HG02798 (cell line): ENCODE measurements around the gene ADGRV1.
"Not testable (repeated sequence)": the region's sequence is repeated elsewhere in the genome, so short reads cannot be mapped to it uniquely, and the experiment has no call there.

Source experiments
- ATAC-seq: cut with Tn5 transposase; IDR thresholded peaks from one replicate; pipeline ENCODE4 v1.9.1; 2021; ENCODE audit warnings: mild to moderate bottlenecking; ENCODE audit not compliant: unreplicated experiment, poor library complexity

The ADGRV1 gene

DNA sequence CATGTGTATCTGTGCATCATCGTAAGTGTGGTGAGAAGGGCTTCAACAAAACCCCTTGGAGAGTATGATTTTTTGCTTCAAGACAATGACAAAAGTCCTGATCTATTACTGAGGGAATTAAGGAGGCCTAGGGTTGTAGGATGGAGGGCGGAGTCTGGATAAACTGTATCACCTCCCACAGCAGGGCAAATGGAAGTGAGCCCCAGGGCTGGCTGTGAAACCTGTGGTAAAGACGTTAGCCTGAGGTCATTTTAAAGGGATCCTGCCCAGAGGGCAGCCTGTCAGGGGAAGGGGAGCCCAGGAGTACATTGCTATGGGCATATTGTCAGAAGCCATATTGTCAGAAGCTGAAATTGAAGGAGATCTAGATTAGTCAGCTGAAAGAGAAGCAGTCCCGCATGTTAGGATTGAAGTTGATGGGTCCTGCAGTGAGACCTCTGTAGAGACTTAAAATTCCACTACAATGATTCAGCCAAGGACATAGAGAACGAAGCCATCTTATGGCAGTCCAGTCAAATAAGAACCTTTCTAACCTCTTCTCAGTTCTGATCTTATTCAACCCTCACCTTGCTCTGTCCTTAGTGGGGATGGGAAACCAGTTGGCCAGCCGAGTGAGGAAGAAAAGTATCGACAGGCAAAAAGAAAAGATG, 26.9 kb downstream of the ADGRV1 start:
- ATAC-seq, result no peak

DNA sequence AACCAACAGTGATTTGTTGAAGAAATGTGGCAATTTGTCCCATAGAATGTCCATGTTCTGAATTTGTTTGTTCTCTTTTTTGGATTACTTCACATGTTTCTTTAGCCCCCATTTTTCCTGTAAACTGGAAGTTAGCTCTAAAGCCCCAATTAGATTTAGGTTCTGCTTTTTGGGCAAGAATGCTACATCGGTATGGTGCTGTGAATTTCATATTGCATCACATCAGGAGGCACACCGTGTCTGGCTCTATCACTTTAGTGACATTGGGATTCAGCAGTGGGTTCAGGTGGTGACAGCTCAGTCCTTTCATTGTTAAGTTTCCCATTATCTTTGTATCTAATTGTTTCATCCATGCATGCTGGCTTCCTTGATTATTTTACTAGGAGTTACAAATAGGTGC, 27.9 kb downstream of the ADGRV1 start:
- no peak for ATAC-seq

DNA sequence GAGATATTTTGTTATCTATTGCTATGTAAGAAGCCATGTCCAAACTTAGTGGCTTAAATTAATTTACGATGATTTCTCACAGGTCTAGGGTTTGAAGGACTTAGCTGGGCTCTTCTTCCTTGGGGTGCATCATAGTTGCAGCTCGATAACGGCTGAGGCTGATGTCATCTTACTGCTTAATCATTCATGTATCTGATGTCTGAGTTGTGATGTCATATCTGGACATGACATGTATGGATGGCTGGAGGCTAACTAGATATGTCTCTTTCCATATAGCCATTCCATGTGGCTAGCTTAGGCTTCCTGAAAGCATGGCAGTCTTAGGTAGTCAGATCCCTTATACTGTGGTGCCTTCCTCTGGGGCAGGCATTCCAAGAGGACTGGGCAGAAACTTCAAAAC, 31.6 kb downstream of the ADGRV1 start:
- no peak for ATAC-seq

DNA sequence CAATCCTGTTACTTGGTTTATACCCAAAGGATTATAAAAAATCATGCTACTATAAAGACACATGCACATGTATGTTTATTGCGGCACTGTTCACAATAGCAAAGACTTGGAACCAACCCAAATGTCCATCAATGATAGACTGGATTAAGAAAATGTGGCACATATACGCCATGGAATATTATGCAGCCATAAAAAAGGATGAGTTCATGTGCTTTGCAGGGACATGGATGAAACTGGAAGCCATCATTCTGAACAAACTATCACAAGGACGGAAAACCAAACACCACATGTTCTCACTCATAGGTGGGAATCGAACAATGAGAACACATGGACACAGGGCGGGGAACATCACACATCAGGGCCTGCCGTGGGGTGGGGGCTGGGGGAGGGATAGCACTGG, 34.5 kb downstream of the ADGRV1 start:
- ATAC-seq, result not testable (repeated sequence)

DNA sequence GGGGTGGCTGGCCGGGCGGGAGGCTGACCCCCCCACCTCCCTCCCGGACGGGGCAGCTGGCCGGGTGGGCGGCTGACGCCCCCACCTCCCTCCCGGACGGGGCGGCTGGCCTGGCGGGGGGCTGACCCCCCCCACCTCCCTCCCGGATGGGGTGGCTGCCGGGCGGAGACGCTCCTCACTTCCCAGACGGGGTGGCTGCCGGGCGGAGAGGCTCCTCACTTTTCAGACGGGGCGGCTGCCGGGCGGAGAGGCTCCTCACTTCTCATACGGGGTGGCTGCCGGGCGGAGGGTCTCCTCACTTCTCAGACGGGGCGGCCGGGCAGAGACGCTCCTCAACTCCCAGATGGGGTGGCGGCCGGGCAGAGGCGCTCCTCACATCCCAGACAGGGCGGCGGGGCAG, 37.2 kb downstream of the ADGRV1 start:
- ATAC-seq, result not testable (repeated sequence)

DNA sequence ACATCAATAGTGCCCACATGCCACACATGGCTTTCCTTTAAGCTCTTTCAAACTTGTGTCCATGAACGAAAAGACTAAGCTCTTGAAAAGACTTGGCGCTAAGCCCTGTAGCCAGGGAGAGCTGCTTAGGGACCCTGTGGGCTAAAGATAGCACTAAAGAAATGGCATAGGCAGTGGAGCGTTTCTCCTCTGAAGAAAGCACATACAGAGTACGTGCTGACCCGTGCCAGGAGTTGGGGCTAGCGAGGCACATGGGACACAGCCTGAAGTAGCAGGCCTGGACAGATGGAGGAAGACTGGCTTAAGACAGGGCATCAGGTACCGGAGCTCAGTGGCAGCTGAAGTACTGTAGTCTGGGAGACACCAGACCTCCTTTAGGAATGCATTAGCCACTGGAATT, 39.7 kb downstream of the ADGRV1 start:
- ATAC-seq, result no peak

DNA sequence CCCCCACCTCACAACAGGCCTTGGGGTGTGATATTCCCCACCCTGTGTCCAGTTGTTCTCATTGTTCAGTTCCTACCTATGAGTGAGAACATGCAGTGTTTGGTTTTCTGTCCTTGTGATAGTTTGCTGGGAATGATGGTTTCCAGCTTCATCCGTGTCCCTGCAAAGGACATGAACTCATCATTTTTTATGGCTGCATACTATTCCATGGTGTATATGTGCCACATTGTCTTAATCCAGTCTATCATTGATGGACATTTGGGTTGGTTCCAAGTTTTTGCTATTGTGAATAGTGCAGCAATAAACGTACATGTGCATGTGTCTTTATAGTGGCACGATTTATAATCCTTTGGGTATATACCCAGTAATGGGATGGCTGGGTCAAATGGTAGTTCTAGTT, 41.7 kb downstream of the ADGRV1 start:
- ATAC-seq, result not testable (repeated sequence)

DNA sequence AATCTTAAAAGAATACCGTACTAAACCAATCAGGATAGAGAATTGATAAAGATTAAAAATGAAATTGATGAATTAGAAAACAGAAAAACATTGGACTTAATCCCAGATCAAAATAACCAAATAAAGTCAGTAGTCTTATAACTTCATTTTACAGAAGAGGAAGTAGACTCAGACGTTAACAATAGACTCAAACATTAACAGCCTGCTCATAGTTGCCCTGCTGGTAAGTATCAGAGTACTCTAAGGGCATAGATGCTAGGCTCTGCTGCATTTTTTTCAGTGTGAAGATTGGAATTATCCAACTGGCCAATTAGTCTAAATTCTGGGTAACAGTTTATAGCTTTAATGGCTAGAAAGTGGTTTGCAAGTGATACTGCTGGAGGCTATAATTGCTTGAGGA, 42.9 kb downstream of the ADGRV1 start:
- ATAC-seq, result no peak

DNA sequence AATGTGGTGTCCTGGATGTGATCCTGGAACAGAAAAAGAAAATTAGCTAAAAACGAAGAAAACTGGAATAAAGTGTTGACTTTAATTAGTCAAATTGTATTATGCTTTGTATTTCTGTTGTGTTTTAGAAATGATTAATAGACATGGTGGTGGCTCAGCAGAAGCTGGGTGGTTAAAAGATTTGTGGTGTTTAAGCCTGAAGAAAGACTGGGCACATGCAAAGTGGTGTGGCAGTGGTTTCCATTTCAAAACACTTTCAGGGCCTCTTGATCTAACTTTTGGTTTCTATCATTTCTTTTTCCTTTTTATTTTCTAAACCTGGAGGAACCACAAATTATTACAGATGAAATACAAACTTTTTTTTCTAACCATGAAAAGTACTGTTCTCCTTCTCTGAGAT, 44.1 kb downstream of the ADGRV1 start:
- peak; percentile 54 for ATAC-seq

DNA sequence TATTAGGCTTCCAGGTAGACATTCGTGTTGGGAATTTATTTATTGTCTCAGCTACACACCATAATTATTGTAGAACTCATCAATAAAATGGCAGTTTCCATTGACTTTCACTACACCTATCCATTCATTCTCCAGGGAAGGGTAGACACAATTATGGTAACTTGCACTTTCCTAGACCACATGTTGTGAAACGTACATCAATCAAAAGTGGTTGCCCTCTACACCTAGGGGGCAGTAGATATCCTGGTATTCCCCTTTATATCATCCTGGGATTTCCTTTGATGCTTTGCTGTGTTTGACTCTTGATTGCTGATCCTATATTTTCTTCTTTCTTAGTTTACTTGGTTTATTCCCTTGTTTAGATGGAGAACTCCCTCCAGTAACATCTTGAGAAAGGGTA, 47.9 kb downstream of the ADGRV1 start:
- no peak for ATAC-seq

DNA sequence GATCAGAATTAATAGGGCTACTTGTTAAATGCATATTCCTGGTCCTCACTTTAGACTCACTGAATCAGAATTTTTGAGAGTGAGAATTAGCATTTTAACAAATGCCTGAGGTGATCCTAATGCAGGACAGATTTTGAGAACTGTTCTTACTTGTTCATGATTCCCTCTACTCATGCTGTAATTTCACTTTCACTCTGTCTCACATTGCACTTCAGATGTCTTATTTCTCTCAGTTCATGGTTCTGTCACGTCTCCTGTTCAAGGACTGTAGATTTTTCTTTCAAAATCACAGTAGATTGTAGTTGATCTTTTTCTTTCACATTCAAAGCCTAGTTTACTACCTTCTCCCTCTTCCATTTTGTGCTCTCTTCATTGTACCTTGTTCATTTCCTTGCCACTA, 54.3 kb downstream of the ADGRV1 start:
- peak; percentile 92 for ATAC-seq

DNA sequence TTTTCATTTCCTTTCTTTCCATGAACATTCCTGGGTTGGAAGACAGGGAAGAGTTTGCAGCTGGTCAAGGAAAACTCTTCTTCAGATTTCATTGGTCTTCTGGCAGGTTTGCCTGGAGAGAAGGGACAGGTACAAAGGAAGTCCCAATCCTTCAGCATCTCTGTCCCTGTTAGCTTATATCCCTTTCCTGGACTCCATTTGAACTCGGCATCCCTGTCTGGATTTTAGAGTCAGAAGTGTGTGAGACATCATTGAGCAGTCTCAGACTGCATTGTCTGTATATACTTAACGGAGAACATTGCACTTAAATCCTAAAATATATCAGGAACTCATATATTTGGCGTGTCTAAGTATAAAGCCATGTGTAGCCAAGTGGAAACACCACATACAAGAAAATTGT, 54.9 kb downstream of the ADGRV1 start:
- ATAC-seq, result no peak

DNA sequence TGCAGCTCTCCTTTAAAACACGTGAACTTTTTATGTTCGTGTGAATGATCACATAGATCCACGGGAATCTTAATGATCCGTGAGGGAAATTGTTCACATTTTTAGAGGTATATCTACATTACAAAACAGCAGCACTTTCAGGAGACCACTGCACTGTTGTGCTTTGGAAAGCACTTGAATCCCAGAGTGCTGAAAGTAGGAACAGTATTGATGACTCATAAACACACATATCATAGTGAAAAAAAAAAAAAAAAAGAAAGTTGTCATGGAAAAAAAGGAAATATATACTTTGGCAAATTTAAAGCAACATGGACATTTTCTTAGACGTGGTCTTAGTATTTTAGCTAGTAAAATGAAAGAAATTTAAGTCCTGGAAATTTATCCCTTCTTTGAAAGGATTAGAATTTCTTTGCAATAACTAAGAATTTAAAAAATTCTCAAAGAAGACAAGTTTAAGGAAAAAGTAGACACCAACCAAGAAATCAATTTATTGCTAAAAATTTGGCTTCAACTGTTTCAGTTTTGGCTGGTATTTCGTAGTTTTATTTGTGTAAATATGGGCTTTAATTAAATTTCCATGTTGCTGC, 55.4 kb downstream of the ADGRV1 start:
- ATAC-seq, result no peak

DNA sequence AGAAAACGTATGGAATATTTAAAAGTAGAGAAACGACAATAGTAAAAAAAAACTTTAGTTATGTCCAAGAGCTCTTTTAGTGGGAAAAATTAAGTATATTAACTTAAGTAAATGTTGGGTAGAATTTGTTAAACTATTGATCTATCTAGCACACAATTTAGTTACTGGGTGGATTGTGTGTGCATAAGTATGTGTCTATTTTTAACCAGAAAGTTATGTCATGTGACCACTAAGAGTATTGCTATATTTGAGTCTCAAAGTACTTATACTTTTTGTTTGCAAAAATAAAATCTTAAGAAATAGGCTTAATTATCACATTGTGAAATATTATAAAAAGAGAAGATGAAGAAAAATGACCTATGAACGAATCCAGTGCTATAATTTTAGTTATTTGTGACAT, 56.8 kb downstream of the ADGRV1 start:
- no peak for ATAC-seq

DNA sequence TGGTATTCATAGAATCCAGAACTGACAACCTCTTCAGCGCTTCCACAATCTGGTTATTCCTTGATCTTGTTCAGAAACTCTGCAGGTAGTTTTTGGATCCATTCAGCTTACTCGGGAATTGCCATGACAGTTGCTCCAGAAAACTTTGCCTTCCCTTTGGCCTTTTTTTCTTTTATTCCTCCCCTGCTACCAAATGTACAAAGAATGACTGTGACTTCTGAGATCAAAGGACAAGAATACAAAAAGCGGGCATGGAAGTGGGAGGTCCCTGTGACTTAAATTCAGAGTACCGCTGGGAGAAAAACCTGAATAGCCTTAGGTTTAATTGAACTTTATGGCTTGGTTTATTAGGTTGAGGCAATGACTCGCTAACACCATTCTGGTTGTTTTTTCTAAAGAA, 59.5 kb downstream of the ADGRV1 start:
- ATAC-seq, result no peak

DNA sequence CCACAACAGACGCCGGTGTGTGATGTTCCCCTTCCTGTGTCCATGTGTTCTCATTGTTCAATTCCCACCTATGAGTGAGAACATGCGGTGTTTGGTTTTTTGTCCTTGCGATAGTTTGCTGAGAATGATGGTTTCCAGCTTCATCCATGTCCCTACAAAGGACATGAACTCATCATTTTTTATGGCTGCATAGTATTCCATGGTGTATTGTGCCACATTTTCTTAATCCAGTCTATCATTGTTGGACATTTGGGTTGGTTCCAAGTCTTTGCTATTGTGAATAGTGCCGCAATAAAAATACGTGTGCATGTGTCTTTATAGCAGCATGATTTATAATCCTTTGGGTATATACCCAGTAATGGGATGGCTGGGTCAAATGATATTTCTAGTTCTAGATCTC, 61.2 kb downstream of the ADGRV1 start:
- ATAC-seq, result not testable (repeated sequence)

DNA sequence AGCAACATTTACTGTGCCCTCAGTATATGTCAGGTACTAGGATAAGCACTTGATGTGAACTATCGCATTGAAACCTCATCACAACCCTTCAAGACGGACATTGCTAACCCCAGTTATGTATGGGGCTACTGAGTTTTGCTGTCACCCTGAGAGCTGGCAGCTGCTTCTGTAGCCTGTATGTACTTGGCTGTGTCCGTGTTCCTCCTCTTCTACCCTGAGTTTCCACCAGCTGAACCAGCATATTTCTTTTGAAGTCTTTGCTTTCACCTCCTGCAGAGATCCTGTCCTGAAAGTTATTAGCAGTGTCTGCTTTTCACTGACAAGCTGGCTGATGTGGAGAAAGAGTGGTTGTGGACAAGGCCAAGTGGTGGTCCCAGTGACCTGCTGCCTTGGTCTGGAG, 63.3 kb downstream of the ADGRV1 start:
- ATAC-seq, result no peak

DNA sequence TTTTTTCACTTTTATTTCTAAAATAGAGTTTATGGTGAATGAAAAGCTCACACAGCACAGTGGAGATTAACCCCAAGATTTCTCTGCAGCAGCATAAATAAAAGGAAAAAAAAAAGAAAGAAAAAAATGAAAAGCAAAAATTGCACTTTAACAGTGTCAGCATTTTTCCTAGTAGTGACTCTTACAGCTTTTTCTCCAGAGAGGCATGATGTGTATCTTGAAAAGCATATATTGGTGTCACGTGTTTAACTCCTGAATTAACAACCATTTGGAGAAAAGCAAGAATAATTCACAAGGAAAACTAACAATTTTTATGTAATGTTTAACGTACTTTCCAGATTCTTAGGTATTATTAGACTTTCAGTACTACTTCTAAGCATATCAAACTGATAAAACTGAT, 67.9 kb downstream of the ADGRV1 start:
- no peak for ATAC-seq

DNA sequence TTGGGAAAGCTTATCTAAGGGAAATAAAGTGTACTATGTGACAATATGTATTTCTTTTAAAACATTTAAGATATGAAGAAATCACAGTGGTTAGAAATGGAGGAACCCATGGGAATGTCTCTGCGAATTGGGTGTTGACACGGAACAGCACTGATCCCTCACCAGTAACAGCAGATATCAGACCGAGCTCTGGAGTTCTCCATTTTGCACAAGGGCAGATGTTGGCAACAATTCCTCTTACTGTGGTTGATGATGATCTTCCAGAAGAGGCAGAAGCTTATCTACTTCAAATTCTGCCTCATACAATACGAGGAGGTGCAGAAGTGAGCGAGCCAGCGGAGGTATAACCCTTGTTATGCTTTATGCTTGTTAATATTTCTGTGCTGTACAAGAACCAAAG, 69.9 kb downstream of the ADGRV1 start:
- ATAC-seq, result no peak

DNA sequence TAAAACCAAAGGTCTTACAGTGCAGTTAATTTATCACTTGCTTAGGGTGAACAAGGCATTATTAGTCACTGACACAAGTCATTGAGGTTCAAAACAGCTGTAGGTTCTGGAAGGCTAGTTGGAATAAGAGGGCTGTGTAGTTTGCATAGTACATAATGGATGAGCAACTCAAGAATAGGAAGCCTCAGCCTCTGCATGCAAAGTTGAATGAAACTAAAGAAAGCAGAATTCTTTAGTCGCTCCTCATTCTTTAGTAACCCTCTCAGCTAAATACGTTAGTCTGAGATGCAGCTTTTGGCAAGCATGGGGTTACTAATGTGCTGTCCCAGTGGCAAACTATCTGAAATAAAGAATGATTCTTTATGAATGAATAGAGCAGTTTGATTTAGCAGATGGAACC, 74.2 kb downstream of the ADGRV1 start:
- no peak for ATAC-seq

DNA sequence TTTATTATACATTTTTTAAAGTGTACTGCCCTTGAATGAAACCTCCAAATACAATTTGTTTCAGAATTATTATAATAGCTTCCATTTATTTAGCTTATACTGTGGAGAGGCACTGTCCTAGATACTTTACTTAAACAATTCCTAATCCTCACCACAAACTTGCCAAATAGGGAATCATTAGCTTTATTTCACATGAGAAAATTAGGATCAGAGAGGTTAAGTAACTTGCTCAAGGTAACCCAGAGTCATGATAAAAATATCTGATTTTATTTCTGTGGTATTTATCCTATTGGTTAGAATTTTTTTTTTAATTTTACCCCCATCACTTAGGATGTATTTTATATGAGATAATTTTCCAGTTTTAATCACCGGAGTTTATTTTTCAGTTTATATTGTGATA, 78.4 kb downstream of the ADGRV1 start:
- no peak for ATAC-seq

DNA sequence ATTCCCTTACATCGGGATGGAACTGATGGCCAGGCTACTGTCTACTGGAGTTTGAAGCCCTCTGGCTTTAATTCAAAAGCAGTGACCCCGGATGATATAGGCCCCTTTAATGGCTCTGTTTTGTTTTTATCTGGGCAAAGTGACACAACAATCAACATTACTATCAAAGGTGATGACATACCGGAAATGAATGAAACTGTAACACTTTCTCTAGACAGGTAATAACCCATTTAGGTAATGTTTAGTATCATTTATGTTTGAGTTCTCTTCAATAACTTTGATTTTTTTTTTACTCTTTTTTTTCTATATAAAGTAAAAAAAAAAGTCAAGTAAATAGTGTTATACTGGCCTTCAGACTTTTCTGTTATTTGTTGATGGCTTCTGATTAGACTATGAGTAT, 79.1 kb downstream of the ADGRV1 start:
- no peak for ATAC-seq

DNA sequence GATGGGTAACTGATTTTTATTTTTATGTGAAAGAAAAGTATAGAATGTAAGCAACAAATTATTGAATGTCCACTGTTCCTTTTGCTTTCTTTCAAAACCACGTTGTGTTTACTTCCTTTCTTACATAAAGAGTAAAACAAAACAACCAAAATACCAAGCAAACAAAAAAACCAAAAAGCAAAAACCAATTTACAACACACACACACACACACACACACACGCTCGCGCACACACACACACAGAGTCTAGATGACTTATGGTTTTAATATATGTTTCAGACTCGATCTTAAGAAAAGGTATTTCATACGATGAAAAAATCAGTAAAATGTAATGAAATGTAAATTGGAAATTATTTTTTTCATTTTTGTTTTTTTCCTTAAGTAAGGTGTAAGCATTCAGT, 80.3 kb downstream of the ADGRV1 start:
- no peak for ATAC-seq
